Transverse colon (tissue), 4 donors: ENCODE results near the gene NAA35. TPM values are rescaled to one million over a fixed set of nuclear protein-coding genes. Genes with fewer than 3 reads are reported as not detected.
"Not testable (repeated sequence)": the region's sequence is repeated elsewhere in the genome, so short reads cannot be mapped to it uniquely, and the experiment has no call there.

ENCODE experiments used
- DNase-seq: peaks from one replicate; pipeline ENCODE4 v3.0.0-alpha.2; 2019
- H3K27ac ChIP-seq, 4 donors: fragments of 200-600 bp; sonication (generic); 2 replicates each; pipeline ENCODE4 v1.5.1; 2016 to 2018; ENCODE audit warnings: inconsistent platforms in 4 of 4
- H3K27me3 ChIP-seq: fragments of 200-600 bp; sonication (generic); 2 replicates; pipeline ENCODE4 v1.5.1; 2017; ENCODE audit warnings: inconsistent platforms
- H3K36me3 ChIP-seq, 4 donors: fragments of 200-600 bp; sonication (generic); 2 replicates each; pipeline ENCODE4 v1.5.1; 2017 to 2019; ENCODE audit warnings: inconsistent platforms in 4 of 4
- H3K4me1 ChIP-seq, 4 donors: fragments of 200-600 bp; sonication (generic); 2 replicates each; pipeline ENCODE4 v1.5.1; 2017 to 2020; ENCODE audit warnings: inconsistent platforms in 4 of 4
- H3K4me3 ChIP-seq, 4 donors: fragments of 200-600 bp; sonication (generic); 1 replicate in 1 of 4; 2 replicates in 3 of 4; pipeline versions ENCODE4 v1.5.1 to v1.6.1; 2017 to 2019; ENCODE audit warnings: inconsistent platforms in 4 of 4
- H3K9me3 ChIP-seq, 2 donors: fragments of 200-600 bp; sonication (generic); 2 replicates each; pipeline ENCODE4 v1.5.1; 2017 to 2019; ENCODE audit warnings: inconsistent platforms in 2 of 2
- EP300 ChIP-seq: sonication (generic); formaldehyde crosslinking; IDR thresholded peaks from one replicate; pipeline ENCODE4 v1.6.1; 2017; ENCODE audit warnings: antibody characterized with exemption, low read depth
- POLR2A ChIP-seq: fragments of 450-650 bp; IDR thresholded peaks from one replicate; pipeline ENCODE4 v1.6.1; 2016; ENCODE audit warnings: antibody characterized with exemption, mild to moderate bottlenecking, moderate library complexity
- POLR2AphosphoS5 ChIP-seq, 3 donors: sonication (generic); formaldehyde crosslinking; IDR thresholded peaks; one replicate each; pipeline ENCODE4 v1.6.1; 2016; ENCODE audit warnings: antibody characterized with exemption in 3 of 3
- WGBS, 2 donors: methylation state at CpG; one replicate each; pipeline ENCODE4 v1.1.5; 2018; ENCODE audit warnings: low coverage in 1 of 2; 5-methylcytosine and 5-hydroxymethylcytosine counted together
- in situ Hi-C, 4 donors: fragments of 200-750 bp; cut with MboI; loops; one replicate each; pipeline versions ENCODE4 v1.15.0 to v1.15.1; 2017; ENCODE audit warnings: low sequenced_read_pairs in 3 of 4, low pct_ligation_motif_present in 1 of 4, low pct_unique_long_range_greater_than_20kb in 1 of 4
- intact Hi-C: fragments of 100-400 bp; cut with DNase I; formaldehyde crosslinking; loops from one replicate; pipeline ENCODE4 v1.15.1; 2023; ENCODE audit warnings: low total_unique reads
- total RNA-seq, 4 donors: library from RNA; depleted of rRNA; stranded (reverse); fragments of >200 nt; gene quantifications; one replicate each; pipeline ENCODE4 v1.1.0, GENCODE V29; 2016
- TF ChIP-seq, protein P1 (sequence below), 5 experiments: fragments of 200-600 bp in 3 of 5; fragments of 450-650 bp in 2 of 5; sonication (generic) in 3 of 5; IDR thresholded peaks; 1 replicate in 2 of 5; 2 replicates in 3 of 5; pipeline ENCODE4 v1.5.1; 2016 to 2017; ENCODE audit warnings: antibody characterized with exemption in 5 of 5, inconsistent platforms in 3 of 5, mild to moderate bottlenecking in 2 of 5, moderate library complexity in 1 of 5

Gene NAA35
- total RNA-seq, 4 donors from 2014 or later, result 24.7 to 51.5 (median 34.5) TPM

GRCh38 chr9:85964949-85965348, 24.0 kb downstream of the NAA35 start:
- H3K4me3 ChIP-seq, result no peak overlapping the region
- peaks cover 9 to 15% (median 10%) of the 10 kb centered on the region in 4 donors for H3K4me1 ChIP-seq
- peaks cover 0 to 24% (median 12%) of the 10 kb centered on the region in 4 donors for H3K36me3 ChIP-seq
- TF ChIP-seq POLR2AphosphoS5 (IDR thresholded peaks at IDR 0.05), result no peak
- TF ChIP-seq POLR2A, result no peak
- TF ChIP-seq EP300, result no peak
- TF ChIP-seq, protein P1, sequence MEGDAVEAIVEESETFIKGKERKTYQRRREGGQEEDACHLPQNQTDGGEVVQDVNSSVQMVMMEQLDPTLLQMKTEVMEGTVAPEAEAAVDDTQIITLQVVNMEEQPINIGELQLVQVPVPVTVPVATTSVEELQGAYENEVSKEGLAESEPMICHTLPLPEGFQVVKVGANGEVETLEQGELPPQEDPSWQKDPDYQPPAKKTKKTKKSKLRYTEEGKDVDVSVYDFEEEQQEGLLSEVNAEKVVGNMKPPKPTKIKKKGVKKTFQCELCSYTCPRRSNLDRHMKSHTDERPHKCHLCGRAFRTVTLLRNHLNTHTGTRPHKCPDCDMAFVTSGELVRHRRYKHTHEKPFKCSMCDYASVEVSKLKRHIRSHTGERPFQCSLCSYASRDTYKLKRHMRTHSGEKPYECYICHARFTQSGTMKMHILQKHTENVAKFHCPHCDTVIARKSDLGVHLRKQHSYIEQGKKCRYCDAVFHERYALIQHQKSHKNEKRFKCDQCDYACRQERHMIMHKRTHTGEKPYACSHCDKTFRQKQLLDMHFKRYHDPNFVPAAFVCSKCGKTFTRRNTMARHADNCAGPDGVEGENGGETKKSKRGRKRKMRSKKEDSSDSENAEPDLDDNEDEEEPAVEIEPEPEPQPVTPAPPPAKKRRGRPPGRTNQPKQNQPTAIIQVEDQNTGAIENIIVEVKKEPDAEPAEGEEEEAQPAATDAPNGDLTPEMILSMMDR (IDR thresholded peaks at IDR 0.05), result no peak
- DNase-seq, result no peak
- no peaks in the 10 kb centered on the region for H3K9me3 ChIP-seq
- in situ Hi-C loops (no loop called here), intact Hi-C loops (no loop called here)
- H3K27me3 ChIP-seq, result no peaks in the 10 kb centered on the region
- 92 to 100% methylated on average over 3 of the region's 3 CpGs for WGBS, 2 donors
- no peak overlapping the region for H3K27ac ChIP-seq

GRCh38 chr9:85969727-85970126, 28.8 kb downstream of the NAA35 start:
- H3K4me3 ChIP-seq, result no peak overlapping the region
- no peaks in the 10 kb centered on the region for H3K9me3 ChIP-seq
- in situ Hi-C loops (no loop called here), intact Hi-C loops (no loop called here)
- TF ChIP-seq, protein P1 (IDR thresholded peaks at IDR 0.05), result no peak
- no peak for TF ChIP-seq POLR2AphosphoS5 (IDR thresholded peaks at IDR 0.05)
- TF ChIP-seq EP300, result no peak
- TF ChIP-seq POLR2A, result no peak
- H3K27ac ChIP-seq, result no peak overlapping the region
- no peak for DNase-seq
- peaks cover 0 to 27% (median 12%) of the 10 kb centered on the region in 4 donors for H3K36me3 ChIP-seq
- no peaks in the 10 kb centered on the region for H3K4me1 ChIP-seq
- no peaks in the 10 kb centered on the region for H3K27me3 ChIP-seq
- 88 to 100% methylated on average over 1 of the region's 1 CpG for WGBS, 2 donors

GRCh38 chr9:85971731-85972130, 30.8 kb downstream of the NAA35 start:
- Histone ChIP-seq H3K27ac (no peak overlapping the region), H3K27me3 (no peaks in the 10 kb centered on the region), H3K4me3 (no peak overlapping the region), H3K9me3 (no peaks in the 10 kb centered on the region), H3K4me1 (no peaks in the 10 kb centered on the region), H3K36me3 (peaks cover 0 to 33% (median 11%) of the 10 kb centered on the region in 4 donors)
- TF ChIP-seq POLR2AphosphoS5 (IDR thresholded peaks at IDR 0.05) (no peak), EP300 (no peak), POLR2A (no peak)
- TF ChIP-seq, protein P1 (IDR thresholded peaks at IDR 0.05), result no peak
- intact Hi-C loops (no loop called here), in situ Hi-C loops (no loop called here)
- no peak for DNase-seq

GRCh38 chr9:85973238-85973637, 32.3 kb downstream of the NAA35 start:
- peaks cover 0 to 43% (median 12%) of the 10 kb centered on the region in 4 donors for H3K36me3 ChIP-seq

DNA sequence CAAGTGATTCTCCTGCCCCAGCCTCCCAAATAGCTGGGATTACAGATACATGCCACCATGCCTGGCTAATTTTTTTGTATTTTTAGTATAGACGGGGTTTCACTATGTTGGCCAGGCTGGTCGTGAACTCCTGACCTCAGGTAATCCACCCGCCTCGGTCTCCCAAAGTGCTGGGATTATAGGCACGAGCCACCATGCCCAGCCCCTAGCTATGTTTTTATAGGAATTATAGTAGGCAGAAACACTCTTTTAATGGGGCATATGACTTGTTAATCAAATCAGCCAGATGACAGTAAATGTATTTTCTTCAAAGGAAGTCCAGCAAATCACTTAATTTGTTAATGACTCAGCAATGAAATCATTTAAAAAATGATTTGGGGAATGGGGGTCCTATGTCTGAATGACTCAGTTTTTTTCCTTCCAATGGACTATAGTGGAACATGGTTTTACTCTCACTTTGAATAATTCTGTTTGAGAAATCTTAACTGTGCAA, 33.2 kb downstream of the NAA35 start:
- H3K9me3 ChIP-seq, H3K27ac ChIP-seq, intact Hi-C loops, in situ Hi-C loops, H3K4me1 ChIP-seq, H3K27me3 ChIP-seq, H3K4me3 ChIP-seq, DNase-seq: not testable (repeated sequence)
- H3K36me3 ChIP-seq, result peaks cover 0 to 46% (median 17%) of the 10 kb centered on the region in 4 donors
- WGBS, 2 donors, result 93 to 94% methylated on average over 5 of the region's 5 CpGs

More at GRCh38 chr9:85973238-85973637, 32.3 kb downstream of the NAA35 start:
- DNase-seq, result no peak
- in situ Hi-C loops, result no loop called here
- TF ChIP-seq EP300 (no peak), POLR2AphosphoS5 (IDR thresholded peaks at IDR 0.05) (no peak), POLR2A (no peak)
- TF ChIP-seq, protein P1 (IDR thresholded peaks at IDR 0.05), result no peak
- no peak overlapping the region for H3K4me3 ChIP-seq
- H3K4me1 ChIP-seq, result no peaks in the 10 kb centered on the region
- no peaks in the 10 kb centered on the region for H3K27me3 ChIP-seq
- H3K27ac ChIP-seq, result no peak overlapping the region
- intact Hi-C loops, result no loop called here
- H3K9me3 ChIP-seq, result no peaks in the 10 kb centered on the region
- WGBS, 2 donors, result 86 to 90% methylated on average over 1 of the region's 1 CpG
